Muscle of back (tissue), 11 donors: ENCODE data around the gene LHX4. TPM values are rescaled to one million over a fixed set of nuclear protein-coding genes. Genes with fewer than 3 reads are reported as not detected.
"Not testable (repeated sequence)": the region's sequence is repeated elsewhere in the genome, so short reads cannot be mapped to it uniquely, and the experiment has no call there.

Experiments used
- DNase-seq, 3 donors: peaks; one replicate each; pipeline versions ENCODE4 v3.0.0 to v3.0.0-alpha.2; 2013
- polyA plus RNA-seq, 10 donors: library from polyadenylated mRNA; unstranded; fragments of 120-200 nt; gene quantifications; one replicate each; pipeline ENCODE4 v1.2.1, GENCODE V29; 2013; ENCODE audit not compliant: insufficient read length in 10 of 10

LHX4 gene
- polyA plus RNA-seq, 10 donors: 0.47 to 2.3 (median 1.2) TPM

GRCh38 chr1:180196436-180197003, 33.5 kb upstream of the LHX4 start:
- DNase-seq: no peak

- no peak for DNase-seq
Observed at GRCh38 chr1:180197231-180197630, 32.8 kb upstream of the LHX4 start.

GRCh38 chr1:180198196-180198595, 31.9 kb upstream of the LHX4 start:
- DNase-seq: no peak

DNA sequence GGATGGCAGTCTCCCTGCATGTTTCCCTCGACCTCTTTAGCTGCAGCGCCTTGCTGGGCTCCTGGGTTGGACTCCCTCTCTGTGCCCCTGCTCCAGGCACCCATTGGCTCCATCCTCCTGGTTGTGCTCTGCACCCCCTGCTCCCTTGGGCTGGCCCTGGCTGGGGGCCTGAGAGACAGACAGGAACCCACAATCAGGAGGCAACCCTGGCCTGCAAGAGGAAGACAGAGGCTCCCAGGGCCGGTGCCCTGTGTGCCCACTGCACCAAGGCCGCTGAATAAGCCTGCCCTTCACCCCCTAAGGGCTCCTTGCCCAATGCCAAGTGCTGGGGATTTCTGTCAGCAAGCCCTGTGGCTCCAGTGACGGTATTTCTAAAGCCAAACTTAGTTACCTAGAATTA, 31.5 kb upstream of the LHX4 start:
- no peak for DNase-seq

DNA sequence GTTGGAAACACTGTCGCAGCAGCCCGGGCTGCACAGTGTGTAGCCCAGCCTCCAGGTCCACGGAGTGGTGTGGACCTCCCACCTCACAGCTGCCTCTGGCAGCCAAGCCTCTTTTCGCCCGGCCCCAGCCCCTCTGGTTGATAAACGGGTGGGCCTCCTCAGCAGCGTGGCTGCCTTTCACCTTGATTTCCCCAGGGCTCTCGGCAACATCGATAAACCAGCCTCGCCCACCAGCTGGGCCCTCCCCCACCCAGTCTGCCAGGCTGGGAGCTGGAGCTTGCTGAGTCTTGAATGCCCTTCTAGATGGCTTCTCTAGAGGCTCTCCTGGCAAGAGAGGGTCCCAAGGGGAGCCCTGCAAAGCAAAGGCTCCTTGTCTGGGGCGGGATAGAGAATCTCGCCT, 31.0 kb upstream of the LHX4 start:
- DNase-seq: no peak

DNA sequence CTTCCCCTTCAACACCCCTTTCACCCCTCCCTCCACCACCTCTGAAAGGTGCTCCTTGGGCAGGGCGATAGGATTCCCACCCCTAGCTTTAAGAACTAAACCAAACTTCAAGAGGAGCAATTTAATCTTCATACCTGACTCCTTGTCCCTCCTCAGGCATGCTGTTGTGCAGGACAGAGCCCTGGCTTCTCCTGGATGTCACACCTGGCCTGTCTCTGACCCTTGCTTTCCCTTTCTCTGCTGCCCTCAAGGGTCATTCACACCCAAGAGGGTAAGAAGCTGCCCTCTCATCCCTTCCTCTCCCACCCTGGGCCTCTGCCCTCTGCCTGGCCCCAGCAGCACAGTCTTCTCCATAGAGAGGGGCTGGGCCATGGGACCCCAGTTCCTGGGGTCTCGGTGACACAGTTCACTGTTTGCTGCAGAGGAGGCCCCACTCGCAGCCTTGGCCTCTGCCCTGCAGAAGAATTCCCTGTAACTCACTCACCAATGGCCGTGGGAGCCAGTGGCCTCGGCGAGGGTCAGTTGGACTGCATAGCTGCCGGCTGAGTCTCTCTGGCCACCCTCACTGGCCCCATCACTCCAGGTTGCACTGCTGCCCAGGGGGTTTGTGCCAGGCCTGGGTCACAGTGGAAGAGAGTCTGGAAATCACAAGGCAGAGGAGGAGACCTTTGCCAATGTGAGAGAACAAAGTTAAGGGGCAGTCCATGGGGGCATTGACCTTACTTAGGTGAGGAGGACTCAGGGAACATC, 28.4 kb upstream of the LHX4 start:
- no peak for DNase-seq

DNA sequence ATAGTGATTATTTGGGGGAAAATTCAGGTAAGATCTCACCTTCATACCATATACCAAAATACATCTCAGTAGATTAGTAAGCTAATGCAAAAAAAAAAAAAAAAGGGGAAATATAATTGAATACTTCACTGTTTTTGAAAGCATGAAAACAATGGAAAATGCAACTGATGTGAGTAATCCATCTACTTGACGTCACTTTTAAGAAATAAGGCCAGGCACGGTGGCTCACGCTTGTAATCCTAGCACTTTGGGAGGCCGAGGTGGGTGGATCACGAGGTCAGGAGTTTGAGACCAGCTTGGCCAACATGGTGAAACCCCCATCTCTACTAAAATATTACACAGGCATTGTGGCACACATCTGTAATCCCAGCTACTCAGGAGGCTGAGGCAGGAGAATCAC, 27.5 kb upstream of the LHX4 start:
- DNase-seq: not testable (repeated sequence)

DNA sequence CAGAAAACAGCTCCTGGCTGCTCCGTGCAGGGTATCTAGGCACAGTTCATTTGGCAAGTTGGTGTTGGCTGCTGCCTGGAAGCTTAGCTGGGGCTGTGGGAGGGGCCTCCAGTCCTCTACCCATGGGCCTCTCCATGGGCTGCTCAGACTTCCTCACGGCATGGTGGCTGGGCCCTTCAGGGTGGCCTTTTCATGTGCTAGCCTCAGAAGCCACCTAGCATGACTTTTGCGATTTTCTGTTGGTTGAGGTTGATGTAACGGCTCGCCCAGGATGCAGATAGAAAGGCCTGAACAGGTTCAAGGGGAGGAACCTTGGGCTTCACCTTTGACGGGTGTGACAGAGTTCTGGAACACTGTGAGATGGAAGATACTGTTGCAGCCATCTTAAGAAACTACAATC, 25.8 kb upstream of the LHX4 start:
- no peak for DNase-seq

DNA sequence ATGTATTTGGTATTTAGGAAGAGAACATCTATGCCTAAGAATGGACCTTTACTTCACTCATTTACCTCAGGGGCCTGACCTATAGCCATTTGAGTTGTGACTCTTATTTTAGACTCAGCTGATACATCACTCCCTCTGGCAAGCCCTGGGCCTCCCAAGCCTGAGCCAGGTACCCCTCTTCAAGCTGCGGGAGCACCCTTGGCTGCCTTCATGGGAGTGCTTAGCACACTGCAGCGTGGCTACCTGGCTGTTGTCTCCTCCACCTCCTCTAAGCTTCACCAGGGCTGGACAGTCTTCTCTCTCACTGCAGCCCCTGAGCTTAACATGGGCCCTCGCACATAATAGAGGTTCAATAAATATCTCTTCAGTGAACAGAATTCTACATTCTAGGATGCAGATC, 23.5 kb upstream of the LHX4 start:
- DNase-seq: no peak

- DNase-seq: no peak
Observed at GRCh38 chr1:180208264-180208663, 21.8 kb upstream of the LHX4 start.

DNA sequence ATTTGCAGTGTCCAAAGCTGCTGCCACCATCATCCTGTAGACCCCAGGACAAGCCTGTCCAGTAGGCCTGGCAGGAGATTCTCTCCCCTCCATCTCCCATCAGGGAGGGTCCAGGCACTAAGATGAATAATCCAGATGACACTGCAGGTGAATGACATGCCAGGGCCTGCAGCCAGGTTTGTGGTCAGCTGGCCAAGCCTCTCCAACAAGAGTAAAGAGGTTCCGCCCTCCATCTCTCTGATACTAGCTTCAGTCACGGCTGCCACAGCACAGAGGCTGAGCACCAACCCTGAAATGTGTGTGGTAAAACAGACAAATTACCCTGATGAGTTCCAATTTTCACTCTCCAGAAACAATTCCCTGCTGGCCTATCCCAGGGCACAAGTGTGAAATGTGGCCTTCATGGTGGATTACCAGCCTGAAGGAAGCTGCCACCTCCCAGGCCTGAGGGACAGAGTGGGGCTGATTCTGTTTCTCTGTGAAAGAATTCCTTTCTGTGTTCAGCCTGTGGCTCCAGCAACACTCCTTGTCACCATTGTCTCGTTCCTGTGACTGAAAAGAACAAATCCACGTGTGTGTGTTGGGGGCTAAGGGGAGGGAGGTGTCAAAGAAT, 19.9 kb upstream of the LHX4 start:
- peak in 1 of 3 donors; percentile 27 for DNase-seq

GRCh38 chr1:180211156-180211859, 18.8 kb upstream of the LHX4 start:
- no peak for DNase-seq

- DNase-seq: no peak
Observed at GRCh38 chr1:180211860-180212229, 18.2 kb upstream of the LHX4 start.

DNA sequence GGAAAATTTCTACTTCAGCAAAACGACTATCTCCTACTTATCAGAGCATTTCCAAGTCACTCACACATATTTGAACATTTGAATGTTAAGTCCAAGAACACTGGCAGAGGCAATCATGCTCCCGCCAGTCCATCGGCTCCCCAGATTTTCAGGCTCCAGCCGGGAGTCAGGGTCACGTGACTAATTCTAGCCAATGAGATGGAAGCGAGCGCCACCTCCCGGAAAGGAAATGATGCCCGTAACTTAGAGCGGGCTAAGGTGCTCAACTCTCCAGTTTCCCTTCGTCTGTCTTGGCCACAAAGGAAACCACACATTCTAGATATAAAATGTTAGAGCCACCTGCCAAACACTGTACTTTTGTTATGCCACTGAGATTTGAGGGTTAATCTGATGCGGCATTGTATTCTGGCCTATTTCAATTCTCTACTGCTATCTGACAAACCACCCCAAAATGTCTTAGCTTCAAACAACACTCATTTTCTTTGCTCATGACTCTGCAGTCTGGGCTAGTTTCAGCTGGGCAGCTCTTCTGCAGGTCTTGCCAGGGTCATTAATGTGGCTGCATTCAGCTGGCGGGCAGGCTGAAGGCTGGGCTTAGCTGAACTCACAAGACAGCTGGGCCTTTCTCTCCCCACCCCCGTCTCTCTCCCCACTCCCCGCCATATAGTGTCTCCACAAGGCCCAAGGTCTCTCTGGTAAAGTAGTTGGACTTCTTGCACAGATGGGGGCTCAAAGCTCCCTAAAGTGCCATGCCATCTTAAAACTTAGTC, 16.5 kb upstream of the LHX4 start:
- peak in 1 of 3 donors; percentile 38 for DNase-seq

DNA sequence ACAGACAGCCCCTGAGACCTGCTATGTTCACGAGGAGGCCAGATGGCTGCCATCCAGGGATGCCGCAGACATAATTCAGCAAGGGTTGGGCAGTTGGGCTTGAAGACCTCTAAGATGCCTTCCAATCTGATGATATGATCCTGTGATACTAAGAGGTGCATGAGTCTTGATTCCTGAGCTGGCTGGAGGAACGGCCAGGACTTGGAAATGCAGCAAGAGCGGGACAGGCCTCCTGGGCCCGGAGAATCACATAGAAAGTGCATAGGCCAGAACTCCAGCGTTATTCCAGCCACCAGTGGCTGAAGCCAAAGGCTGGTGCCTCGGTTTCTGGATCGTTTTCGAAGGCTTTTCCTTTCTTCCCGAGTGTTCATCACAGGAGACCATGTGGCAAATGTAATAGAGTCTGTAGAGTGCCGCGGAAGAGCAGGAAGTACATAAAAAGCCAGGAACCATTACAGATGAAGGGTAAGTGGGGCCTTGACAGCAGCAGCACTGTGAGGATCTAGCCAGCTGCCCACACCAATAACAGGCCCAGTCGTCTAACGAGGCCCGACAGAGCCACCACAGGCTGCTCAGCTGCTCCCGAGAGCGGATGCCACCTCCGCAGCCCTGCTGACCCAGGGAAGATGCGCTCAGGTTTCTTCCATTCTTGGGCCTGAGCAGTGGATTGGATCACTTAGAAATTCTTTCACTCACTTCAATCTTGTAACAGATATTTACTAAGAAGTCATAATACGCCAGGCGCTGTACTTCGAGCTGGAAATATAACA, 14.0 kb upstream of the LHX4 start:
- DNase-seq: peak in 1 of 3 donors; percentile 41

DNA sequence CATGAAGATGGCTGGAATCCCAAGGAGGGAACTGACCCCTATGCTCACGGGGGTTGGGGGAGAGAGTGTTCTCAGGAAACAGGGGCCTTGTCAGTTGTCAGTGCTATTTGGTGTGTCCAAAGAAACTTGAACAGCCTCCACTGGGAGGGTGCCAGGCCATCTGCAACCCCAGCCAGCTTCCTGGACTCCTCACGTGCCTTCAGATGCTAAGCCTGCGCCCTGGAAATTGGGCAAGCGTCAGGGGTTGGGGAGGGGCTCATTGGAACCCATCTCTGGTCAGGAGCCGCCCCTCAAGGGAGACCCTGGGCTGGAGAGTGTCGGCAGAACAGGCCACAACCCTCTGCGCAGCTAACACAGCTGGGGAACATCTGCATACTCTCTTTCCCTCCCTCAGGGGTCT, 13.1 kb upstream of the LHX4 start:
- DNase-seq: no peak

GRCh38 chr1:180218806-180219765, 11.0 kb upstream of the LHX4 start:
- DNase-seq: no peak

- DNase-seq: no peak
Observed at GRCh38 chr1:180219776-180220175, 10.3 kb upstream of the LHX4 start.

DNA sequence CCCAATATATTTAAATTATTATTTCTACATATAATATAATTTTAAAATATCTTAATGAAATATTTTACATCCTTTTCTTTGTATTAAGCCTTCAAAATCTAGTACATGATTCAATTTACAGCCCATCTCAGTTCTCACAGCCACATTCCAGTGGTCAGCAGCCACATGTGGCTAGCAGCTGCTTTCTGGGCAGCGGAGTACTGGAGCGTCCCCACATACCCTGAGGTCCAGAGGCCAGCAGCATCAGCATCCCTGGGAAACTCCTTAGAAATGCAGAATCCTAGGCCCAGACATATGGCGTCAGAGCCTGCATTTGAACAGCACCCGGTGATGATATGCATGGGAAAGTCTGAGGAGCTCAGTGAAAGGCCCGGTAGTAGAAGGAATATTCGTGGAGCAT, 8.6 kb upstream of the LHX4 start:
- DNase-seq: no peak

- DNase-seq: no peak
Observed at GRCh38 chr1:180224902-180225301, 5.2 kb upstream of the LHX4 start.
